CD14-positive monocyte (primary cell): Measurements from ENCODE around the gene ATXN1. TPM values are rescaled to one million over a fixed set of nuclear protein-coding genes. Genes with fewer than 3 reads are reported as not detected.

Source experiments
- DNase-seq, 3 donors: peaks; one replicate each; pipeline ENCODE4 v3.0.0-alpha.2; 2011 to 2022
- H2AFZ ChIP-seq: 2 replicates; pipeline ENCODE4 v1.6.0; 2012; ENCODE audit warnings: mild to moderate bottlenecking, low read depth, low read length, inconsistent platforms; ENCODE audit not compliant: insufficient read depth, poor library complexity, severe bottlenecking
- H3K27ac ChIP-seq, 2 donors: 1 replicate in 1 of 2; 2 replicates in 1 of 2; pipeline ENCODE4 v1.5.1; 2012 to 2013; ENCODE audit warnings: low read length in 2 of 2, control low read depth in 1 of 2, inconsistent platforms in 1 of 2, low read depth in 1 of 2, mild to moderate bottlenecking in 1 of 2
- H3K27me3 ChIP-seq, 2 donors: one replicate each; pipeline versions ENCODE4 v1.6.0 to v1.6.1; 2011 to 2013; ENCODE audit warnings: low read length in 2 of 2; ENCODE audit not compliant: control insufficient read depth in 2 of 2, insufficient read depth in 2 of 2
- H3K36me3 ChIP-seq, 2 donors: replicated peaks in 1 of 2; 1 replicate in 1 of 2; 2 replicates in 1 of 2; pipeline versions ENCODE4 v1.5.1 to v1.6.1; 2012 to 2013; ENCODE audit warnings: low read length in 2 of 2, control low read depth in 1 of 2, inconsistent platforms in 1 of 2, mild to moderate bottlenecking in 1 of 2; ENCODE audit not compliant: insufficient read depth in 2 of 2, control insufficient read depth in 1 of 2
- H3K4me1 ChIP-seq, 2 donors: 1 replicate in 1 of 2; 2 replicates in 1 of 2; pipeline versions ENCODE4 v1.5.1 to v1.6.1; 2012 to 2013; ENCODE audit warnings: low read length in 2 of 2, control low read depth in 1 of 2, inconsistent platforms in 1 of 2, mild to moderate bottlenecking in 1 of 2, moderate library complexity in 1 of 2; ENCODE audit not compliant: insufficient read depth in 2 of 2, control insufficient read depth in 1 of 2
- H3K4me2 ChIP-seq: replicated peaks from 2 replicates; pipeline ENCODE3; 2012; ENCODE audit warnings: low read length, moderate library complexity, mild to moderate bottlenecking; ENCODE audit not compliant: poor library complexity, severe bottlenecking; ENCODE audit errors: extremely low read depth
- H3K4me3 ChIP-seq, 3 experiments: fragments of 200-600 bp in 1 of 3; sonication (generic) in 1 of 3; replicated peaks in 1 of 3; 1 replicate in 2 of 3; 2 replicates in 1 of 3; pipeline ENCODE4 v1.5.1; 2011 to 2013; ENCODE audit warnings: low read length in 3 of 3, mild to moderate bottlenecking in 3 of 3, control low read depth in 2 of 3, low read depth in 2 of 3, inconsistent platforms in 1 of 3, moderate library complexity in 1 of 3
- H3K79me2 ChIP-seq: 2 replicates; pipeline ENCODE4 v1.6.0; 2012; ENCODE audit warnings: mild to moderate bottlenecking, control low read depth, inconsistent platforms, low read length, moderate library complexity; ENCODE audit not compliant: insufficient read depth
- H3K9ac ChIP-seq: 2 replicates; pipeline ENCODE4 v1.6.0; 2017; ENCODE audit warnings: low read length, mild to moderate bottlenecking; ENCODE audit not compliant: insufficient read depth, poor library complexity, severe bottlenecking
- H3K9me3 ChIP-seq, 2 donors: replicated peaks in 1 of 2; 1 replicate in 1 of 2; 2 replicates in 1 of 2; pipeline versions ENCODE4 v1.5.1 to v1.6.1; 2012 to 2013; ENCODE audit warnings: low read length in 2 of 2, control low read depth in 1 of 2; ENCODE audit not compliant: control insufficient read depth in 1 of 2, insufficient read depth in 1 of 2
- H4K20me1 ChIP-seq: 2 replicates; pipeline ENCODE4 v1.6.0; 2012; ENCODE audit warnings: mild to moderate bottlenecking, low read length, control low read depth, moderate library complexity; ENCODE audit not compliant: insufficient read depth
- H3K27ac Mint-ChIP-seq, 7 donors: one replicate each; pipeline ENCODE4 v1.8.0; 2020; ENCODE audit warnings: mild to moderate bottlenecking in 7 of 7, mixed read lengths in 7 of 7, moderate library complexity in 6 of 7, inconsistent platforms in 2 of 7
- H3K27me3 Mint-ChIP-seq, 3 donors: one replicate each; pipeline ENCODE4 v1.8.0; 2021 to 2022; ENCODE audit warnings: low read depth in 3 of 3, mild to moderate bottlenecking in 3 of 3, mixed read lengths in 3 of 3, moderate library complexity in 3 of 3, inconsistent platforms in 1 of 3
- H3K36me3 Mint-ChIP-seq, 2 donors: one replicate each; pipeline ENCODE4 v1.8.0; 2020; ENCODE audit warnings: mixed read lengths in 2 of 2, inconsistent platforms in 1 of 2, mild to moderate bottlenecking in 1 of 2
- H3K4me1 Mint-ChIP-seq: one replicate; pipeline ENCODE4 v1.8.0; 2020; ENCODE audit warnings: mild to moderate bottlenecking, mixed read lengths
- H3K4me3 Mint-ChIP-seq, 2 donors: one replicate each; pipeline ENCODE4 v1.8.0; 2020; ENCODE audit warnings: mild to moderate bottlenecking in 2 of 2, mixed read lengths in 2 of 2, moderate library complexity in 1 of 2
- H3K9me3 Mint-ChIP-seq, 7 donors: one replicate each; pipeline ENCODE4 v1.8.0; 2020 to 2022; ENCODE audit warnings: mixed read lengths in 7 of 7, mild to moderate bottlenecking in 6 of 7, moderate library complexity in 6 of 7, inconsistent platforms in 2 of 7
- CTCF ChIP-seq: fragments of 200-600 bp; IDR thresholded peaks from one replicate; pipeline ENCODE4 v1.8.0; 2022; ENCODE audit warnings: antibody characterized with exemption, mild to moderate bottlenecking
- WGBS: methylation state at CpG from one replicate; pipeline ENCODE4 v1.1.5; 2013; ENCODE audit warnings: missing lambda C conversion rate; ENCODE audit not compliant: insufficient coverage; 5-methylcytosine and 5-hydroxymethylcytosine counted together
- intact Hi-C, 2 donors: fragments of 100-400 bp; cut with micrococcal nuclease; formaldehyde crosslinking; loops; one replicate each; pipeline versions ENCODE4 v1.15.0 to v1.15.1; 2023
- polyA plus RNA-seq, 3 donors: library from polyadenylated mRNA; depleted of rRNA in 1 of 3; unstranded in 2 of 3; stranded (reverse) in 1 of 3; fragments of 300-500 nt in 2 of 3; fragments of >200 nt in 1 of 3; fragmentation: Illumina TruSeq in 2 of 3; gene quantifications; 1 replicate in 2 of 3; 2 replicates in 1 of 3; pipeline ENCODE4 v1.2.3, GENCODE V29; 2012 to 2021

ATXN1 gene
- polyA plus RNA-seq, 3 donors = 8.8 to 19.1 (median 10.9) TPM

GRCh38 chr6:16578695-16579285 lies 182.5 kb downstream of the ATXN1 start:
- peaks cover 47 to 51% of the 10 kb centered on the region in 2 donors for H3K36me3 Mint-ChIP-seq
- Histone ChIP-seq H3K4me3 (no peak overlapping the region), H2AFZ (no peak overlapping the region), H3K9me3 (no peaks in the 10 kb centered on the region), H3K4me1 (no peaks in the 10 kb centered on the region), H3K79me2 (no peaks in the 10 kb centered on the region), H4K20me1 (no peaks in the 10 kb centered on the region), H3K27me3 (no peaks in the 10 kb centered on the region), H3K36me3 (peaks cover 13 to 46% of the 10 kb centered on the region in 2 donors), H3K27ac (no peak overlapping the region), H3K9ac (no peak overlapping the region), H3K4me2 (no peak overlapping the region)
- peaks cover 2% of the 10 kb centered on the region for H3K4me1 Mint-ChIP-seq
- no CpG with 5 or more reads among the region's 3 CpGs for WGBS
- intact Hi-C loops = no loop called here
- no peaks in the 10 kb centered on the region for H3K27me3 Mint-ChIP-seq
- no peak overlapping the region for H3K4me3 Mint-ChIP-seq
- DNase-seq = no peak
- H3K27ac Mint-ChIP-seq = no peak overlapping the region
- no peak for TF ChIP-seq CTCF
- H3K9me3 Mint-ChIP-seq = no peaks in the 10 kb centered on the region

GRCh38 chr6:16576451-16577368 lies 184.6 kb downstream of the ATXN1 start:
- Histone ChIP-seq H3K4me2 (no peak overlapping the region), H3K36me3 (peaks cover 2 to 25% of the 10 kb centered on the region in 2 donors), H3K9ac (no peak overlapping the region), H4K20me1 (peaks cover 9% of the 10 kb centered on the region), H3K4me1 (no peaks in the 10 kb centered on the region), H3K79me2 (no peaks in the 10 kb centered on the region), H2AFZ (no peak overlapping the region), H3K4me3 (no peak overlapping the region), H3K27ac (no peak overlapping the region), H3K27me3 (no peaks in the 10 kb centered on the region), H3K9me3 (no peaks in the 10 kb centered on the region)
- H3K27ac Mint-ChIP-seq = no peak overlapping the region
- H3K4me3 Mint-ChIP-seq = no peak overlapping the region
- H3K4me1 Mint-ChIP-seq = peaks cover 2% of the 10 kb centered on the region
- intact Hi-C loops = no loop called here
- H3K36me3 Mint-ChIP-seq = peaks cover 39 to 42% of the 10 kb centered on the region in 2 donors
- DNase-seq = no peak
- H3K27me3 Mint-ChIP-seq = no peaks in the 10 kb centered on the region
- WGBS = 80% methylated on average over 1 of the region's 9 CpGs
- TF ChIP-seq CTCF = no peak
- H3K9me3 Mint-ChIP-seq = no peaks in the 10 kb centered on the region
